GM13976 (cell line): ENCODE results near the gene SLC39A11.

Source experiments
- DNase-seq: peaks from one replicate; pipeline ENCODE4 v3.0.0; 2012; ENCODE audit warnings: low spot score
- in situ Hi-C: fragments of 300-500 bp; cut with MboI; formaldehyde crosslinking; loops from one replicate; pipeline ENCODE4 v1.12.0; 2022; ENCODE audit warnings: low sequenced_read_pairs, mixed read lengths, inconsistent platforms; ENCODE audit not compliant: unreplicated experiment
- TF ChIP-seq, protein P1 (sequence below): IDR thresholded peaks from 2 replicates; pipeline ENCODE4 v1.5.1; 2012; ENCODE audit warnings: borderline replicate concordance, mild to moderate bottlenecking; ENCODE audit not compliant: insufficient read depth; ENCODE audit errors: extremely low read depth, missing control alignments, control extremely low read depth

The SLC39A11 gene

DNA sequence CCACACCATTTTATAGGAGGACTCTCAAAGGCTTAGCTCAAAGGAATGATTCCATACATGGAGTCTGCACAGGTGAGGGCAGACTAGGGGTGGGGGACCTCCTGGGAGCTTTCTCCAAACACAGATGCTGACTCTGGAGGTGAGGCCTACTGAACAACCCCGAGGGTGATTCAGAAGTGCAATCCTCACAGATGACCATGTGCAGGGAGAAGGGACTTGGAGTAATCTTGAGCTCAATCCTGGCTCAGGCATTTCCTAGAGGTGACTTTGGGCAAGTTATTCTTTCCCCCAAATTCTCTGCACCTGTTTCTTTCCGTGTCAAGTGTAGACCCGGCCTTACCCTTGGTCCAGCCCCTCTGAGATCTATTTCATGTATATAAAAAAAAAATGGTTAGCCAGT is 401.5 kb downstream of the SLC39A11 start:
- in situ Hi-C loops: no loop called here
- TF ChIP-seq, protein P1, sequence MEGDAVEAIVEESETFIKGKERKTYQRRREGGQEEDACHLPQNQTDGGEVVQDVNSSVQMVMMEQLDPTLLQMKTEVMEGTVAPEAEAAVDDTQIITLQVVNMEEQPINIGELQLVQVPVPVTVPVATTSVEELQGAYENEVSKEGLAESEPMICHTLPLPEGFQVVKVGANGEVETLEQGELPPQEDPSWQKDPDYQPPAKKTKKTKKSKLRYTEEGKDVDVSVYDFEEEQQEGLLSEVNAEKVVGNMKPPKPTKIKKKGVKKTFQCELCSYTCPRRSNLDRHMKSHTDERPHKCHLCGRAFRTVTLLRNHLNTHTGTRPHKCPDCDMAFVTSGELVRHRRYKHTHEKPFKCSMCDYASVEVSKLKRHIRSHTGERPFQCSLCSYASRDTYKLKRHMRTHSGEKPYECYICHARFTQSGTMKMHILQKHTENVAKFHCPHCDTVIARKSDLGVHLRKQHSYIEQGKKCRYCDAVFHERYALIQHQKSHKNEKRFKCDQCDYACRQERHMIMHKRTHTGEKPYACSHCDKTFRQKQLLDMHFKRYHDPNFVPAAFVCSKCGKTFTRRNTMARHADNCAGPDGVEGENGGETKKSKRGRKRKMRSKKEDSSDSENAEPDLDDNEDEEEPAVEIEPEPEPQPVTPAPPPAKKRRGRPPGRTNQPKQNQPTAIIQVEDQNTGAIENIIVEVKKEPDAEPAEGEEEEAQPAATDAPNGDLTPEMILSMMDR: no peak
- no peak for DNase-seq

DNA sequence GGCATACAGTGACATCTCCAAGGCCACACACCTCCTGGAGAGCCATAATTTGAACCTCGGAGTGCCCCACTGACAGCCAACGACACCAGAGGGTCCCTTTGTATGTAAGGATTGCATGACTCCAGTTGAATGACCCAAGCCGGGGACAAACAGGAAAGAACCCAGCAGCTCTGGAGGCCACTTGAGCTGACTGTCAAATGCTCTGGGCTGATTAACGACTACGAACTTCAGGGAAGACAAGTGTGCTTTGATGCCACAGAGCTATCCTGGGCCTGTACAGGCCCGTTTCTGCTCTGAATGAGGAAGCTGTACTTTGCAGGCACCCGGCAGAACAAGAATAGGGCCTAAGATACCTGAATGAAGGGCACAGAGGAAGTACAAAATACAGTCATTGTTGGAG is 404.6 kb downstream of the SLC39A11 start:
- in situ Hi-C loops: no loop called here
- TF ChIP-seq, protein P1: no peak
- no peak for DNase-seq

DNA sequence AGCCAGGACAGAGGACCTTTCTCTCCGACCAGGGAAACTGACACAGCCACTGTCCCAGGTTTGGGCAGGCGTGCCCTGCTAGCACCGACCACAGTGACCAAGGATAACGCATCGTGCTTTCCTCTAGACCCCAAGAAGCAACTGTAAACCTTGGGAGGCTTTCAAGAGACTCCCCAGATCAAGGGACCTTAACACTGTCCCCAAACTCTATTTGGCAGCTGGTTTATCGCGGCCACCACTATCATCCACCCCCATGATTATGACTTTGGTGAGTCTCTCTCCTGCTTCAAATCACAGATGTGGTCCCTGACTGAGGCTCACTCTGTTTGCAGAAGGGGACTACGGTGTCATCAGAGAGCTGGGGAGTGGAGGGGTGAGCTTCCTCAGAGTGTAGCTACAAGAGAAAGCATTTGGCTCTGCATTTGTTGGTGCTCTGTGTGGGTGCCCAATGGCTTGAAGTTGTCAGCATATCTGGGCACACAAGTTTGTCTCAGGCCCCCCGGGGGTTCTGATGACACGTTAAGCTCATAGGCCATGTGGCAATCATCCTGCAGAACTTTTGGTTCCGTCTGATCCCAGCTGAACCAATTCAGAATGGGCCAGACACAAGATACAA is 408.0 kb downstream of the SLC39A11 start:
- TF ChIP-seq, protein P1: no peak
- in situ Hi-C loops: no loop called here
- no peak for DNase-seq

DNA sequence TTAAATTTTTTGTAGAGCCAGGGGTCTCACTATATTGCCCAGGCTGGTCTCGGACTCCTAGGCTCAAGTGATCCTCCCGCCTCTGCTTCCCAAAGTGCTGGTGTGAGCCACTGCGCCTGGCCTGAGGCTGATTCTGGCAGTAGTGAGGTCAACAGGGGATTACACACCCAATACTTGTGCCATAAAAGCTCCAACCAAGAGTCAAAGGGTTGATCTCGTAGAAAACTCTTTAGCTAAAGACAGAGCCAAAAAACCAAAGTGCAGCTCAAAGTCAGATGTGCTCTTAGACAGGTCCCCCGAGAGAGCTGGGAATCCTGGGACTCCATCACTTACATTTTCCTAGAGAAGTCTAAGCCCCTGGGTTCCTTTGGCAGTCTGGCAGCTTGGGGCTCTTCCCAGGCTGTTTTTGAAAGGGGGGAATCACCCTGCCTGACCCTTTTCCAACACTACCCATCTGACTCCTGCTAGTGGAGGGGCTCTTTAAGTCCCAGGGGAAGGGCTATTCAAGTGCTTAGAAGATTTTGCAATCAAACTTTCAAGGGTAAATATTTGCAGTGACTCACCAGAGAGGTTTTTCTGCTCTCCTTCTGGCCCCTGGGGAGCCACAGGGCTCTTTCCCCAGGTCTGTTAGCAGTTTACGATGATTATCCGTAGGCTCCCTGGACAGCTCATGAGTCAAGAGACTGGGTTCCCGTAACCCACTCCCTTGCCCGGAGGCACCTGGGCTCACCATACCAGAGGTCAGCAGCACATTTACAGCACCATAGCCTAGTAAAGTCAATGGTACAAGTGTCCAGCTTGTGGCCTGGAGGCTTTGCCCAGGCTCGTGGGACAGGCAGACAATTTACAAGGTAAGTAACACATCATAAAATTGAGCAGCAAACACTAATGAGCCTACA is 408.7 kb downstream of the SLC39A11 start:
- DNase-seq: no peak
- TF ChIP-seq, protein P1: no peak
- in situ Hi-C loops: no loop called here

DNA sequence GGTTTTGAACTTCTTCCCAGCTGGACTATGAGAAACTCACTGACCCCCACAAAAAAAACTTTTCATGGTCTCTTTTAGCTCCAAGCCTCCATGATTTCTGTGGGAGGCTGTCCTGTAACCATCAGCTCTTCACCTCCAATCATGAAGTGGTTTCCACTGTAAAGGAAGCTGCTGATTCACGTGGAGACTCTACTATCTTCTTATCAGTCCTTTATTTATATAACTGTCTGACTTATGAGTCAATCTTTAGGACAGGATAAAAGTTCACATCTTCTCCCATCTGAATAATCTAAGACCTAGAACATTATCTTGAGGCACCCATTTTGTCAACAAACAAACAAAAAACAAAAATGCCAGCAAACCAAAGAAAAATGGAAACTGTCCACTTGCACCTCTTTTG is 409.9 kb downstream of the SLC39A11 start:
- no peak for DNase-seq
- TF ChIP-seq, protein P1: no peak
- in situ Hi-C loops: no loop called here

DNA sequence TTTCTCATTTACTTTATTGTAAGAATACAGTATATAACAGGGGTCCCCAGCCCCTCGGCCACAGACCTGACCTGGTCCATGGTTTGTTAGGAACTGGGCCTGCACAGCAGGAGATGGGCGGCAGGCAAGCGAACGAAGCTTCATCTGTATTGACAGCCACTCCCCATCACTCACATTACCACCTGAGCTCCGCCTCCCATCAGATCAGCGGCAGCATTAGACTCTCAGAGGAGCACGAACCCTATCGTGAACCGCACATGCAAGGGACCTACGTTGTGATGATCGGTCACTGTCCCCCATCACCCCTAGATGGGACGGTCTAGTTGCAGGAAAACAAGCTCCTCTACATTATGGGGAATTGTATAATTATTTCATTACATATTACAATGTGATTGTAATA is 410.6 kb downstream of the SLC39A11 start:
- DNase-seq: no peak
- TF ChIP-seq, protein P1: no peak
- in situ Hi-C loops: no loop called here
